ENCODE data around the gene RIMBP2. TPM values are rescaled to one million over a fixed set of nuclear protein-coding genes. Genes with fewer than 3 reads are reported as not detected.

Gene RIMBP2
- total RNA-seq, 6 experiments from 2014 or later: not detected

- no peak for DNase-seq
- TF ChIP-seq, protein P1, sequence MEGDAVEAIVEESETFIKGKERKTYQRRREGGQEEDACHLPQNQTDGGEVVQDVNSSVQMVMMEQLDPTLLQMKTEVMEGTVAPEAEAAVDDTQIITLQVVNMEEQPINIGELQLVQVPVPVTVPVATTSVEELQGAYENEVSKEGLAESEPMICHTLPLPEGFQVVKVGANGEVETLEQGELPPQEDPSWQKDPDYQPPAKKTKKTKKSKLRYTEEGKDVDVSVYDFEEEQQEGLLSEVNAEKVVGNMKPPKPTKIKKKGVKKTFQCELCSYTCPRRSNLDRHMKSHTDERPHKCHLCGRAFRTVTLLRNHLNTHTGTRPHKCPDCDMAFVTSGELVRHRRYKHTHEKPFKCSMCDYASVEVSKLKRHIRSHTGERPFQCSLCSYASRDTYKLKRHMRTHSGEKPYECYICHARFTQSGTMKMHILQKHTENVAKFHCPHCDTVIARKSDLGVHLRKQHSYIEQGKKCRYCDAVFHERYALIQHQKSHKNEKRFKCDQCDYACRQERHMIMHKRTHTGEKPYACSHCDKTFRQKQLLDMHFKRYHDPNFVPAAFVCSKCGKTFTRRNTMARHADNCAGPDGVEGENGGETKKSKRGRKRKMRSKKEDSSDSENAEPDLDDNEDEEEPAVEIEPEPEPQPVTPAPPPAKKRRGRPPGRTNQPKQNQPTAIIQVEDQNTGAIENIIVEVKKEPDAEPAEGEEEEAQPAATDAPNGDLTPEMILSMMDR (IDR thresholded peaks at IDR 0.05): no peak
- no peaks in the 10 kb centered on the region for H3K4me1 Mint-ChIP-seq (ENCODE audit: low read depth)
- H3K27me3 Mint-ChIP-seq (ENCODE audit: insufficient read depth): peaks cover 3% of the 10 kb centered on the region; the same call in 1 of the 2 replicates
- H3K36me3 Mint-ChIP-seq (ENCODE audit: low read depth): peaks cover 4% of the 10 kb centered on the region; the same call in 1 of the 2 replicates
- no peak overlapping the region for H3K27ac Mint-ChIP-seq
- peaks cover 53% of the 10 kb centered on the region for H3K9me3 Mint-ChIP-seq
- no peak overlapping the region for H3K4me3 Mint-ChIP-seq
Measured at GRCh38 chr12:130707571-130707891, 8.6 kb downstream of the RIMBP2 start.

- no peak for DNase-seq
- TF ChIP-seq, protein P1 (IDR thresholded peaks at IDR 0.05): no peak
- H3K4me3 Mint-ChIP-seq: no peak overlapping the region
- peaks cover 53% of the 10 kb centered on the region for H3K9me3 Mint-ChIP-seq
- no peaks in the 10 kb centered on the region for H3K4me1 Mint-ChIP-seq (ENCODE audit: low read depth)
- no peak overlapping the region for H3K27ac Mint-ChIP-seq
- H3K27me3 Mint-ChIP-seq (ENCODE audit: insufficient read depth): no peaks in the 10 kb centered on the region; the same call in 1 of the 2 replicates
- peaks cover 4% of the 10 kb centered on the region; the same call in 1 of the 2 replicates for H3K36me3 Mint-ChIP-seq (ENCODE audit: low read depth)
Measured at GRCh38 chr12:130706885-130707570, 9.1 kb downstream of the RIMBP2 start.

DNA sequence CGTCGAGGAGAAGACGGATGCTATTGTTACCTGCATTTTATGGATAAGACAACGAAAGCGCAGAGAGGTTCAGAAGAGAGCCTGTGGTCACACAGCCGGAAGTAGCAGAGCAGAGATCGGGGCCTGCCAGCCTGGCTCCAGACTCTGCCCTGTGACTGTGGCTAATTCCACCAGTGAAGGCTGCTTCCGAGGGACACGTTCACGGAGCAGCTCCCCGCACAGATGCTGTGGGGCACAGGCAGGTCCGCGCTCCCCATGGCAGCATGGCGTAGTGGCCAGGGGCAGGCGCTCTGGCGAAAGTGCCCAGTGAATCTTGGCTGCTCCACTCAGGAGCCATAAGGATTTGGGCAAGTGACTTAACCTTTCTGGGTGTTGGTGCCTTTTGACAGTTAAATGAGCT is 9.8 kb downstream of the RIMBP2 start:
- peaks cover 60% of the 10 kb centered on the region for H3K9me3 Mint-ChIP-seq
- no peak overlapping the region for H3K4me3 Mint-ChIP-seq
- no peak for DNase-seq
- peaks cover 4% of the 10 kb centered on the region; the same call in 1 of the 2 replicates for H3K36me3 Mint-ChIP-seq (ENCODE audit: low read depth)
- no peaks in the 10 kb centered on the region for H3K4me1 Mint-ChIP-seq (ENCODE audit: low read depth)
- no peaks in the 10 kb centered on the region; the same call in 1 of the 2 replicates for H3K27me3 Mint-ChIP-seq (ENCODE audit: insufficient read depth)
- no peak overlapping the region for H3K27ac Mint-ChIP-seq
- TF ChIP-seq, protein P1 (IDR thresholded peaks at IDR 0.05): no peak

DNA sequence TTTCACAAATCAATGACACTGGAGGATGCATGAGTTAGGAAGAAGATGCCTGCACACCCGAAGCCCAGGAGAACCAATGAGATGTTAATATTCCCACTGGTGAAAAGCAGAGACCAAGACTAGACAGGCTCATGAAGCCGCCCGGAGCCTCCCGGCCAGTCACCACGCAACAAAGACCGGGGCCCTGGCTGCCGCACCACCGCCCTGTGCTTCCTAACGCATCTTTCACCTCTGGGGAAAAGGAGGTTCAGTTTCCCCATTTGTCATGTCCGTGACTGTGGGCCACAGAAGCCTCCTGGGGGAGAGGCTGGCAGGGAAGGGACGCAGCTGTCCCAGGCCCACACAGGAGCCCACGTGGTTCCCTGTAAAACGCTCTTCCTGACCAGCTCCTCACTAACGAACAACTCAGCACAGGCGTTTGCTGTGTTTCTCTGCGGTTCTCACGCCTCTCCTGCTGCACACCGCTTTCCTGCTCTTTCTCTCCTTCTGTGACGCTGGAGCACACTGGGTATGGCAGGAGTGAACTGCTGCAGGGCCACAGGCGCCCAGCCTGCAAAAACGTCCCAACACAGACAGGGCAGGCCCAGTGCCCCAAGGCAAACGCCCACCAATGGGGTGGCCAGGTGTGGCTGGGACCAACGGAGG is 10.8 kb downstream of the RIMBP2 start:
- H3K9me3 Mint-ChIP-seq: peaks cover 64% of the 10 kb centered on the region
- no peak overlapping the region for H3K4me3 Mint-ChIP-seq
- H3K36me3 Mint-ChIP-seq (ENCODE audit: low read depth): peaks cover 4% of the 10 kb centered on the region; the same call in 1 of the 2 replicates
- H3K4me1 Mint-ChIP-seq (ENCODE audit: low read depth): no peaks in the 10 kb centered on the region
- no peak for DNase-seq
- no peaks in the 10 kb centered on the region; the same call in none of the 2 replicates for H3K27me3 Mint-ChIP-seq (ENCODE audit: insufficient read depth)
- TF ChIP-seq, protein P1 (IDR thresholded peaks at IDR 0.05): no peak
- H3K27ac Mint-ChIP-seq: no peak overlapping the region

GRCh38 chr12:130704606-130705005 is 11.5 kb downstream of the RIMBP2 start:
- TF ChIP-seq, protein P1 (IDR thresholded peaks at IDR 0.05): no peak
- Mint-ChIP-seq H3K4me3 (no peak overlapping the region), H3K4me1 (ENCODE audit: low read depth) (no peaks in the 10 kb centered on the region), H3K27ac (no peak overlapping the region), H3K9me3 (peaks cover 65% of the 10 kb centered on the region), H3K27me3 (ENCODE audit: insufficient read depth) (no peaks in the 10 kb centered on the region; the same call in none of the 2 replicates), H3K36me3 (ENCODE audit: low read depth) (peaks cover 4% of the 10 kb centered on the region; the same call in 1 of the 2 replicates)
- no peak for DNase-seq

Measured in HFFc6 (cell line).